ENCODE data around the gene MDFI. TPM values are rescaled to one million over a fixed set of nuclear protein-coding genes. Genes with fewer than 3 reads are reported as not detected.
"Not testable (repeated sequence)": the region's sequence is repeated elsewhere in the genome, so short reads cannot be mapped to it uniquely, and the experiment has no call there.

MDFI gene
- total RNA-seq, 4 donors from 2014 or later: 0.26 to 1.1 TPM; not detected in 2

- in situ Hi-C loops (cut with MboI; ENCODE audit: low sequenced_read_pairs in 4 of 4): loop anchor here in 1 of 4 donors (25.0 kb wide), 1 partner anchor 148 kb away; no protein-coding TSS in a partner anchor
- H3K4me1 ChIP-seq: no peaks in the 10 kb centered on the region
Measured at GRCh38 chr6:41614715-41615114, 23.6 kb upstream of the MDFI start.

GRCh38 chr6:41615311-41615710 is 23.0 kb upstream of the MDFI start:
- no peak overlapping the region for H3K27ac ChIP-seq
- DNase-seq: no peak
- in situ Hi-C loops (cut with MboI; ENCODE audit: low sequenced_read_pairs in 4 of 4) (loop anchor here in 1 of 4 donors (25.0 kb wide), 1 partner anchor 147 kb away; no protein-coding TSS in a partner anchor), intact Hi-C loops (cut with DNase I; ENCODE audit: low total_unique reads) (no loop called here)
- H3K36me3 ChIP-seq: no peaks in the 10 kb centered on the region
- no peak for ATAC-seq
- no peaks in the 10 kb centered on the region for H3K27me3 ChIP-seq
- H3K9me3 ChIP-seq: no peaks in the 10 kb centered on the region
- H3K4me3 ChIP-seq: no peak overlapping the region
- TF ChIP-seq CTCF (IDR thresholded peaks at IDR 0.05 in 4 of 5, conservative IDR thresholded peaks at IDR 0.05 in 1 of 5) (no peak), POLR2A (IDR thresholded peaks at IDR 0.05) (no peak)
- H3K4me1 ChIP-seq: no peaks in the 10 kb centered on the region

More at GRCh38 chr6:41614715-41615114, 23.6 kb upstream of the MDFI start:
- intact Hi-C loops (cut with DNase I; ENCODE audit: low total_unique reads): no loop called here
- no peak for ATAC-seq
- no peak overlapping the region for H3K4me3 ChIP-seq
- TF ChIP-seq CTCF (IDR thresholded peaks at IDR 0.05 in 4 of 5, conservative IDR thresholded peaks at IDR 0.05 in 1 of 5) (no peak), POLR2A (IDR thresholded peaks at IDR 0.05) (no peak)
- H3K9me3 ChIP-seq: no peaks in the 10 kb centered on the region
- H3K27me3 ChIP-seq: no peaks in the 10 kb centered on the region
- no peaks in the 10 kb centered on the region for H3K36me3 ChIP-seq
- no peak overlapping the region for H3K27ac ChIP-seq
- no peak for DNase-seq

GRCh38 chr6:41618598-41618997 is 19.7 kb upstream of the MDFI start:
- no peaks in the 10 kb centered on the region for H3K36me3 ChIP-seq
- H3K4me1 ChIP-seq: no peaks in the 10 kb centered on the region
- in situ Hi-C loops (cut with MboI; ENCODE audit: low sequenced_read_pairs in 4 of 4) (loop anchor here in 1 of 4 donors (25.0 kb wide), 1 partner anchor 144 kb away; no protein-coding TSS in a partner anchor), intact Hi-C loops (cut with DNase I; ENCODE audit: low total_unique reads) (no loop called here)
- ATAC-seq: no peak
- no peak overlapping the region for H3K27ac ChIP-seq
- no peak overlapping the region for H3K4me3 ChIP-seq
- no peaks in the 10 kb centered on the region for H3K9me3 ChIP-seq
- no peak for DNase-seq
- no peaks in the 10 kb centered on the region for H3K27me3 ChIP-seq
- TF ChIP-seq CTCF (IDR thresholded peaks at IDR 0.05 in 4 of 5, conservative IDR thresholded peaks at IDR 0.05 in 1 of 5) (no peak), POLR2A (IDR thresholded peaks at IDR 0.05) (no peak)

GRCh38 chr6:41619193-41619592 is 19.1 kb upstream of the MDFI start:
- H3K27me3 ChIP-seq; H3K27ac ChIP-seq; ATAC-seq; H3K4me1 ChIP-seq; intact Hi-C loops (cut with DNase I; ENCODE audit: low total_unique reads); H3K4me3 ChIP-seq; DNase-seq; H3K9me3 ChIP-seq; H3K36me3 ChIP-seq: not testable (repeated sequence)
- in situ Hi-C loops (cut with MboI; ENCODE audit: low sequenced_read_pairs in 4 of 4): loop anchor here in 1 of 4 donors (25.0 kb wide), 1 partner anchor 143 kb away; no protein-coding TSS in a partner anchor

- H3K36me3 ChIP-seq: no peaks in the 10 kb centered on the region
- in situ Hi-C loops (cut with MboI; ENCODE audit: low sequenced_read_pairs in 4 of 4): loop anchor here in 1 of 4 donors (25.0 kb wide), 1 partner anchor 141 kb away; no protein-coding TSS in a partner anchor
- H3K4me3 ChIP-seq: no peak overlapping the region
- H3K9me3 ChIP-seq: no peaks in the 10 kb centered on the region
- H3K27me3 ChIP-seq: no peaks in the 10 kb centered on the region
- no peak overlapping the region for H3K27ac ChIP-seq
- TF ChIP-seq POLR2A (IDR thresholded peaks at IDR 0.05): no peak
- TF ChIP-seq CTCF (IDR thresholded peaks at IDR 0.05 in 4 of 5, conservative IDR thresholded peaks at IDR 0.05 in 1 of 5): no peak
- ATAC-seq: no peak
- intact Hi-C loops (cut with DNase I; ENCODE audit: low total_unique reads): no loop called here
- DNase-seq: no peak
- H3K4me1 ChIP-seq: peaks cover 0 to 5% of the 10 kb centered on the region in 2 donors
Measured at GRCh38 chr6:41621367-41621766, 16.9 kb upstream of the MDFI start.
